A673 (cell line): ENCODE measurements around the gene BTN3A1.

Source experiments
- EZH2 ChIP-seq: fragments of 200-600 bp; sonication (generic); IDR thresholded peaks from 2 replicates; pipeline ENCODE4 v1.6.1; 2017; ENCODE audit warnings: borderline replicate concordance, low read depth, mild to moderate bottlenecking, mixed read lengths, antibody characterized with exemption, low read length; ENCODE audit not compliant: poor library complexity, severe bottlenecking
- TF ChIP-seq, protein P1 (sequence below): fragments of 300-800, 200-600 bp; sonication (generic); conservative IDR thresholded peaks from 2 replicates; pipeline ENCODE4 v1.5.1; 2017; ENCODE audit warnings: low read depth, mild to moderate bottlenecking, antibody characterized with exemption, low read length, moderate library complexity, mixed read lengths

DNA sequence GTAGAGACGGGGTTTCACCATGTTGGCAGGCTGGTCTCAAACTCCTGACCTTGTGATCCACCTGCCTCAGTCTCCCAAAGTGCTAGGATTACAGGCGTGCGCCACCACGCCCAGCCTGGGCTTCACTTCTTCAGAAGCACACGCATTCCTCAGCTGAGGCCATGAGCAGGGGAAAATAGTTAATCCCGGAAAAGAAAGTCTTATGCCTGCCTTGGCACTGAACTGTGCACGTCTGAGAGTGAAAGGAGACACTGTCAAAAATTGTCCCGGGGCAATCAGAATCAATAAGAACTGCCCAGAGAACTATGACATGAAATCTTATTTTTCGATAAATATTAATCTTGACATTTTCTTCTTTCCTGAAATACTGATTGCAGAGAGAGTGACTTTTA lies 16.3 kb upstream of the BTN3A1 start:
- TF ChIP-seq, protein P1, sequence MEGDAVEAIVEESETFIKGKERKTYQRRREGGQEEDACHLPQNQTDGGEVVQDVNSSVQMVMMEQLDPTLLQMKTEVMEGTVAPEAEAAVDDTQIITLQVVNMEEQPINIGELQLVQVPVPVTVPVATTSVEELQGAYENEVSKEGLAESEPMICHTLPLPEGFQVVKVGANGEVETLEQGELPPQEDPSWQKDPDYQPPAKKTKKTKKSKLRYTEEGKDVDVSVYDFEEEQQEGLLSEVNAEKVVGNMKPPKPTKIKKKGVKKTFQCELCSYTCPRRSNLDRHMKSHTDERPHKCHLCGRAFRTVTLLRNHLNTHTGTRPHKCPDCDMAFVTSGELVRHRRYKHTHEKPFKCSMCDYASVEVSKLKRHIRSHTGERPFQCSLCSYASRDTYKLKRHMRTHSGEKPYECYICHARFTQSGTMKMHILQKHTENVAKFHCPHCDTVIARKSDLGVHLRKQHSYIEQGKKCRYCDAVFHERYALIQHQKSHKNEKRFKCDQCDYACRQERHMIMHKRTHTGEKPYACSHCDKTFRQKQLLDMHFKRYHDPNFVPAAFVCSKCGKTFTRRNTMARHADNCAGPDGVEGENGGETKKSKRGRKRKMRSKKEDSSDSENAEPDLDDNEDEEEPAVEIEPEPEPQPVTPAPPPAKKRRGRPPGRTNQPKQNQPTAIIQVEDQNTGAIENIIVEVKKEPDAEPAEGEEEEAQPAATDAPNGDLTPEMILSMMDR: no peak
- TF ChIP-seq EZH2: no peak
